Coronary artery (tissue), 2 donors: Measurements from ENCODE around the gene CMTM7.

Experiments
- DNase-seq: peaks from one replicate; pipeline ENCODE4 v3.0.0-alpha.2; 2017; ENCODE audit warnings: low spot score
- H3K27ac ChIP-seq, 2 donors: fragments of 200-600 bp; sonication (generic); one replicate each; pipeline ENCODE4 v1.5.1; 2016 to 2019
- H3K4me3 ChIP-seq: fragments of 200-600 bp; sonication (generic); 2 replicates; pipeline ENCODE4 v1.5.1; 2016; ENCODE audit warnings: mild to moderate bottlenecking, moderate library complexity
- TF ChIP-seq, protein P1 (sequence below): fragments of 200-600 bp; sonication (generic); IDR thresholded peaks from one replicate; pipeline ENCODE4 v1.5.1; 2019; ENCODE audit warnings: antibody characterized with exemption

CMTM7 gene

DNA sequence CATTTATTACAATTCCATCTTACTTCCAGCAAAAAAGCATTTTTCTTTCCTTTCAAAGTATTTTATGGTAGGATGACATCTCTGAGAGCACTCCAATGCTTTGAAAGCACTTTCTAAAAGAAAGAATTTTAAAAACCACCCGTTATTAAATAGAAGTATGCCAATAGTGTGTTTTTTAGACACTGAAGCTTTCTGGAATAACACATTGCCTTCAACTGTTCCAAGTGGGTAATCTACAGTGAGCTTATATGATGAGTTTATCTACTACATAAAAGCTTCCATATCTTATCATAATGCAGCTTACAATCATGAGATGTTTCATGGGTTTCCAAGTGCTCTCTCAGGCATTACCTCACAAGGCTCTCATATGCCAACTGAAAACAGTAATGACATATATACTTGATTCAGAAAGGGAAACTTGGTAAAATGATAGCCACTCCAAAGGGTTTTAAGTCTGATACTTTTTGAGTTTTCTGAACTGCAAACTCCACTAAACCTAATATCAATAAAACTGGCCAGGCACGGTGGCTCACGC is 96.9 kb downstream of the CMTM7 start:
- peak overlapping the region in 1 of 2 donors; percentile 46 for H3K27ac ChIP-seq
- H3K4me3 ChIP-seq = no peak overlapping the region
- TF ChIP-seq, protein P1, sequence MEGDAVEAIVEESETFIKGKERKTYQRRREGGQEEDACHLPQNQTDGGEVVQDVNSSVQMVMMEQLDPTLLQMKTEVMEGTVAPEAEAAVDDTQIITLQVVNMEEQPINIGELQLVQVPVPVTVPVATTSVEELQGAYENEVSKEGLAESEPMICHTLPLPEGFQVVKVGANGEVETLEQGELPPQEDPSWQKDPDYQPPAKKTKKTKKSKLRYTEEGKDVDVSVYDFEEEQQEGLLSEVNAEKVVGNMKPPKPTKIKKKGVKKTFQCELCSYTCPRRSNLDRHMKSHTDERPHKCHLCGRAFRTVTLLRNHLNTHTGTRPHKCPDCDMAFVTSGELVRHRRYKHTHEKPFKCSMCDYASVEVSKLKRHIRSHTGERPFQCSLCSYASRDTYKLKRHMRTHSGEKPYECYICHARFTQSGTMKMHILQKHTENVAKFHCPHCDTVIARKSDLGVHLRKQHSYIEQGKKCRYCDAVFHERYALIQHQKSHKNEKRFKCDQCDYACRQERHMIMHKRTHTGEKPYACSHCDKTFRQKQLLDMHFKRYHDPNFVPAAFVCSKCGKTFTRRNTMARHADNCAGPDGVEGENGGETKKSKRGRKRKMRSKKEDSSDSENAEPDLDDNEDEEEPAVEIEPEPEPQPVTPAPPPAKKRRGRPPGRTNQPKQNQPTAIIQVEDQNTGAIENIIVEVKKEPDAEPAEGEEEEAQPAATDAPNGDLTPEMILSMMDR = no peak
- DNase-seq = no peak

DNA sequence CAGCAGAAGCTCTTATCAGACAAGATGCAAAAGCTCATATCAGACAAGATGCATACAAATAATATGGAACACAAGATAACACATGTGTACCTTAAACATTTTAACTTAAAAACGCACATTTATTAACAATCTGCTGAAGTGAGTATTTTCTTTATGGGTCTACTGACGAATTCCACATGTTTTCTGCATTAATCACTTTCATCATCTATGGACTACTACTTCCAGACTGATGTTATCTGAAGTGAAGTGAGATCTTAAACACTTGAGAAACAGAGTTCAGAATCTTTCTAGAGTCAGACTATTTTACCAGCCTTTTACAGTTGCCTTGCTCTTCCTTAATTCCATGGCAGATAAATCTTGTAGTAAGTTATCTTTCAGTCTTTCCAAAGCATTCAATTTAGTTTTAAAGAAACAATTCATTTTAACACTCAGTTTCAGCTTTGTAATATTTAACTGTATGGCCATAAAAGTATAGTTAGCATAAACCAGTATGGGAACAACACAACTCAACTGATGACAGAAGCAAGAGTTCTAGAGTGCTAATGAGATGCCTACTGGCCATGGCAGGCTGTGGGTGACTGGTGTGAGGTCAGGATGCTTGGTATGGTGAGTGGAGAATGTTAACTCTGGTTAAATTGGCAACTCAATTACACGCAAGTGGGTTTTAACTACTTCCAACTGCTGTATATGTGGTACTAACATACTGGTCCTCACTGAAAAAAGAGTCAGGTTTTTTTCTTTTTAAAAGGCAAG is 101.2 kb downstream of the CMTM7 start:
- Histone ChIP-seq H3K27ac (no peak overlapping the region), H3K4me3 (no peak overlapping the region)
- no peak for DNase-seq
- TF ChIP-seq, protein P1 = no peak

DNA sequence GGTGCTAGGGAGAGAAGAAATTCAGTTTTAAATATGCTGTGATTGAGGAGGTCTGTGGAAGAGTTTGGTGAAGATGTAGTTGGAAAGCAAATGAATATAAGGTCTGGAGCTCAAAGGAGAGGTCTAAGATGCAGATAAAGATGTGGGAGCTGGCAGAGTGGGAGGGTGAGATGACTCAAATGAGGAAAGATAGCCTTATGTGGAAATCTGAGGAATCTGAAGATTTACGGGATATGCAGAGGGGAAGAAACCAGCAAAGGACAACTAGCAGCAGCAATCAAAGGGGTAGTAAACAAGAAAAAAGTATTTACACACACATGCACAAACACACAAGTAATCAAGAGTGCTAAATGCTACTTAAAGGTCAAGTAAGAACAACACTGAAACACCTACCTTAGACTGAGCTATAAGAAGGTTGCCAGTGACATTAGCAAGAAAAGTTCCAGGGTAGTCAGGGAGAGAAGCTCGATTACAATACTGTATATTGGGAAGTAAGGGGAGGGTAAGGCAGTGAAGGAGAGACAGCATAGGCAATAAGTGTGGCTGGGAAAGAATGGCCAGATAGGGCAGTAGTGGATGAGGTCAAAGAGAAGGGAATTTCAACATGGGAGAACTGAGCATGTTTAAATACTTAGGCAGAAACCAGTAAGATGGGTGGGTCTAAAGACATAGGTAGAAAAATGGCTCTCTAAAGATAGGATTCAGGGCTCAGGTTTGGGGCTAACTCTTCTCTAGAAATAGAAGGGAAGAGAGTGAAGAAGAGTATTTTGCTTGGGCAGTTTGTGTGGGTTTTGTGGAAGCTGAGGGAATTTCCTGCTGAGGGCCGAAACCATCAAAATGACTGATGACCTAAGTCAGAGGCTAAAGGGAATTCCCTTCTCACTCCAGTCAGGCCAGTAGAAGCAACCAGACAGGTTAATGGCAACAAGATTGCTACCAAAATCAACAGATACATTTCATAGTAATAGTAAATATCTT is 102.1 kb downstream of the CMTM7 start:
- DNase-seq = no peak
- H3K27ac ChIP-seq = no peak overlapping the region
- H3K4me3 ChIP-seq = no peak overlapping the region
- TF ChIP-seq, protein P1 = no peak

DNA sequence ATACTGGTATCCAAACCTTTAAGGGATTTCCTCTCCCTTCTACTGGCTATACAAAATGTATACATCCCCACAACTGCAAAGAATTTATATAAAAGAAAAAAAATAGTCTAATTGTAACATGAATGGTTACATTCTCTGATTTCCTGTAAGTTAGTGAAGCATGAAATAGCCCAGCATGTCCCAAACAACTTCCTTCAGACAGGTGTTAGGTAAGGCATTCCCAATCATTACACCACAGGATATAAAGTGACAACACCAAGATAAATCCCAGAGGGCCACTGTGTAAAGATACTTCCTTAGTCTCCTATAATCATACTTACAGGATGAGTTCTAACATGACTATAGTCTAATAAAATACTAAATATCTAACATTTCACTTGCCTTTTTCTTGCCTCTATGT is 103.4 kb downstream of the CMTM7 start:
- TF ChIP-seq, protein P1 = no peak
- no peak overlapping the region for H3K4me3 ChIP-seq
- no peak for DNase-seq
- no peak overlapping the region for H3K27ac ChIP-seq

DNA sequence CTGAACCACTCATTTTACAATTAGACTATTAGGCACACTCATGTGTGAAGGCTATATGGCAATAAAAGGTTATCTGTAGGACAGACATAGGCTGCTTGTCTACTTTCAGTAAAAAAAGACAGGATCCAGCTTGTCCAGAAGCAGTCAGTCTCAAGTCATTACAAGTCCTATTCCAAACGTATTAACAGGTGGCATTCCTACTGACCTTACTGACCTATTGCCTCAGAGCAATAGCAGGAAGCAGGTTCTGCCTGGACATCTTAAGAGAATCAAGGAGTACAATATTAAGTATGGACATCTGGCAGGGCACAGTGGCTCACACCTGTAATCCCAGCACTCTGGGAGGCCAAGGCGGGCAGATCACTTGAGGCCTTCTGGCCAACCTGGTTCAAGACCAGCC is 104.0 kb downstream of the CMTM7 start:
- TF ChIP-seq, protein P1 = no peak
- H3K27ac ChIP-seq = no peak overlapping the region
- no peak for DNase-seq
- no peak overlapping the region for H3K4me3 ChIP-seq

DNA sequence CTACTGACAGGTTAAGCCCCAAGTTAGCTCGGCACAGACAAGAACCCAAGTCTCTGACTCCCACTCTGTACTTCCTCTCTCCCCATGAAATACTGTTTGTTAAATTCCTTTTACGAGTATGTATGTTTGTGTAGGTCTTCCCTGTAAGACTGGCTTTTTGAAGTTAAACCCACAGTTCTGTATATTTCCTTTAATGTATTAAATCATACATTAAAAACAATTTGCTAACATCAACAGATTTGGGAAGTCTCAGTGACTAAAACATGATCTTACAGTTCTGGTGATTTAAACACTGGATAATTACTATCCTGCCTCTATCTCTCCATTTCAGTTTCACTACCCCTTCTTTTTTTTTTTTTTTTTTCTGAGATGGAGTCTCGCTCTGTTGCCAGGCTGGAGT is 106.6 kb downstream of the CMTM7 start:
- TF ChIP-seq, protein P1 = no peak
- no peak for DNase-seq
- peak overlapping the region in 1 of 2 donors; percentile 19 for H3K27ac ChIP-seq
- H3K4me3 ChIP-seq = no peak overlapping the region
